Ovary (tissue), 3 donors: Measurements from ENCODE around the gene APPL2.

Experiments
- CTCF ChIP-seq, 3 donors: fragments of 450-650 bp in 2 of 3; fragments of 200-600 bp in 1 of 3; IDR thresholded peaks; one replicate each; pipeline versions ENCODE4 v1.5.1 to v1.8.0; 2016 to 2022; ENCODE audit warnings: antibody characterized with exemption in 3 of 3, mild to moderate bottlenecking in 1 of 3
- POLR2A ChIP-seq: fragments of 450-650 bp; IDR thresholded peaks from one replicate; pipeline ENCODE4 v1.6.1; 2017; ENCODE audit warnings: antibody characterized with exemption, mild to moderate bottlenecking, moderate library complexity
- donor health status: DM: no; HTN: no; CAD: no.

GRCh38 chr12:105228966-105229365 lies 7.0 kb downstream of the APPL2 start:
- TF ChIP-seq CTCF (IDR thresholded peaks at IDR 0.05) (no peak), POLR2A (no peak)
